GM12878 (cell line): ENCODE data around the gene S100A14. TPM values are rescaled to one million over a fixed set of nuclear protein-coding genes. Genes with fewer than 3 reads are reported as not detected.

ENCODE experiments used
- ATAC-seq: fragments of 200-7000 bp; cut with Tn5 transposase; 3 replicates; pipeline ENCODE4 v1.9.1; 2020; ENCODE audit warnings: mild to moderate bottlenecking, moderate library complexity
- BruUV-seq: library from RNA; stranded (reverse); fragments of 400-500 nt; replicated peaks from 2 replicates; lab custom pipeline; 2021; lab: Mats Ljungman, UMichigan
- CTCF ChIA-PET: fragments of 300-600 bp; sonication (Branson Sonifier 250); formaldehyde crosslinking; extraction: SDS; loops from one replicate; lab custom pipeline; 2021; ENCODE audit warnings: inconsistent platforms; lab: Yijun Ruan, JAX
- POLR2A ChIA-PET: fragments of 350-600 bp; formaldehyde crosslinking; extraction: SDS; loops from one replicate; lab custom pipeline; 2021; ENCODE audit warnings: inconsistent platforms; lab: Charles Lee
- RAD21 ChIA-PET: fragments of 300-600 bp; sonication (Branson Sonifier 250); formaldehyde crosslinking; loops from one replicate; lab custom pipeline; 2023; ENCODE audit warnings: antibody characterized with exemption; ENCODE audit not compliant: unreplicated experiment; lab: Charles Lee
- SMC1A ChIA-PET: fragments of 300-600 bp; sonication (Branson Sonifier 250); formaldehyde crosslinking; loops from one replicate; lab custom pipeline; 2023; ENCODE audit not compliant: unreplicated experiment, uncharacterized antibody; lab: Charles Lee
- DNase-seq: peaks from one replicate; pipeline ENCODE4 v3.0.0-alpha.2; 2011; ENCODE audit warnings: low read depth, low spot score
- FAIRE-seq: peaks from 3 replicates; lab custom pipeline; 2011; peaks lifted over from hg19 to GRCh38; lab: Jason Lieb, UNC
- H2AFZ ChIP-seq: 2 replicates; pipeline ENCODE4 v1.6.0; 2011; ENCODE audit warnings: low read depth, low read length, control low read depth; ENCODE audit not compliant: control insufficient read depth
- H3K27ac ChIP-seq: 2 replicates; pipeline ENCODE4 v1.5.1; 2011; ENCODE audit warnings: control low read depth; ENCODE audit not compliant: control insufficient read depth, insufficient read depth
- H3K27me3 ChIP-seq, 2 experiments: replicated peaks in 1 of 2; 2 replicates each; pipeline versions ENCODE4 v1.6.0 to v1.6.1; 2011; ENCODE audit warnings: low read length in 1 of 2; ENCODE audit not compliant: control insufficient read depth in 2 of 2, insufficient read depth in 2 of 2
- H3K36me3 ChIP-seq, 2 experiments: 2 replicates each; pipeline ENCODE4 v1.5.1; 2011; ENCODE audit warnings: low read length in 1 of 2; ENCODE audit not compliant: control insufficient read depth in 2 of 2, insufficient read depth in 2 of 2
- H3K4me1 ChIP-seq: 2 replicates; pipeline ENCODE4 v1.6.1; 2011; ENCODE audit warnings: mild to moderate bottlenecking, low read length, moderate library complexity, mixed read lengths; ENCODE audit not compliant: control insufficient read depth, insufficient read depth
- H3K4me2 ChIP-seq: 2 replicates; pipeline ENCODE4 v1.6.0; 2011; ENCODE audit warnings: control low read depth; ENCODE audit not compliant: control insufficient read depth, insufficient read depth
- H3K4me3 ChIP-seq: fragments of 200-600 bp; sonication (generic); 2 replicates; pipeline ENCODE4 v1.5.1; 2016
- H3K79me2 ChIP-seq: 2 replicates; pipeline ENCODE4 v1.6.0; 2011; ENCODE audit warnings: low read length; ENCODE audit not compliant: control insufficient read depth, insufficient read depth
- H3K9ac ChIP-seq: 2 replicates; pipeline ENCODE4 v1.8.0; 2011; ENCODE audit warnings: low read length, control low read depth, mixed read lengths; ENCODE audit not compliant: control insufficient read depth, insufficient read depth
- H3K9me3 ChIP-seq: replicated peaks from 3 replicates; pipeline ENCODE4 v1.5.1; 2011; ENCODE audit warnings: mild to moderate bottlenecking, low read length; ENCODE audit not compliant: control insufficient read depth, insufficient read depth
- H4K20me1 ChIP-seq: 2 replicates; pipeline ENCODE4 v1.6.0; 2011; ENCODE audit not compliant: control insufficient read depth, insufficient read depth
- CHD2 ChIP-seq: IDR thresholded peaks from 2 replicates; pipeline ENCODE4 v1.6.1; 2011; ENCODE audit warnings: low read depth, low read length, improper control_type of control experiment, borderline replicate concordance
- HDAC6 ChIP-seq: fragments of 200-600 bp; sonication (generic); IDR thresholded peaks from one replicate; pipeline ENCODE4 v1.8.0; 2017; ENCODE audit warnings: antibody characterized with exemption; ENCODE audit not compliant: unreplicated experiment
- MEF2B ChIP-seq: fragments of 450-650 bp; IDR thresholded peaks from 2 replicates; pipeline ENCODE4 v1.6.1; 2018; ENCODE audit warnings: mild to moderate bottlenecking, moderate library complexity; ENCODE audit not compliant: partially characterized antibody, poor library complexity, severe bottlenecking
- NFIC ChIP-seq: IDR thresholded peaks from 2 replicates; pipeline ENCODE4 v1.6.1; 2012; ENCODE audit warnings: low read depth, mild to moderate bottlenecking, inconsistent platforms, low read length, moderate library complexity
- RB1 ChIP-seq: fragments of 450-650 bp; formaldehyde crosslinking; IDR thresholded peaks from 2 replicates; pipeline ENCODE4 v1.6.1; 2017; ENCODE audit warnings: mild to moderate bottlenecking, borderline replicate concordance
- ZBTB40 ChIP-seq: fragments of 450-650 bp; IDR thresholded peaks from 2 replicates; pipeline ENCODE4 v1.6.1; 2016; ENCODE audit warnings: mild to moderate bottlenecking, moderate library complexity, borderline replicate concordance
- WGBS: methylation state at CpG from one replicate; pipeline ENCODE4 v1.1.6; 2016; ENCODE audit warnings: low lambda C conversion rate; ENCODE audit not compliant: insufficient replicate concordance, insufficient coverage; ENCODE audit errors: missing lambda C conversion rate; 5-methylcytosine and 5-hydroxymethylcytosine counted together
- in situ Hi-C: fragments of 300-500 bp; cut with MboI; formaldehyde crosslinking; loops from 9 replicates; pipeline ENCODE4 v1.14.3; 2018; ENCODE audit warnings: mixed read lengths
- intact Hi-C: fragments of 100-400 bp; cut with micrococcal nuclease; formaldehyde crosslinking; loops from one replicate; pipeline ENCODE4 v1.14.2; 2022; ENCODE audit not compliant: unreplicated experiment
- polyA plus RNA-seq, 11 experiments: library from polyadenylated mRNA; depleted of rRNA in 4 of 11; unstranded in 6 of 11; stranded (reverse) in 5 of 11; fragments of >200 nt; fragmentation: Nextera tagmentation in 4 of 11; fragmentation: Illumina TruSeq in 1 of 11; extraction: Ambion mirVana in 4 of 11; extraction: Trizol in 1 of 11; gene quantifications; 1 replicate in 1 of 11; 2 replicates in 10 of 11; pipeline versions ENCODE4 v1.2.1 to v1.2.3, GENCODE V29; 2011 to 2016; ENCODE audit warnings: inconsistent platforms in 2 of 11, missing spikeins in 2 of 11, low read depth in 1 of 11
- total RNA-seq, 4 experiments: library from RNA; depleted of rRNA in 3 of 4; stranded (reverse); fragments of >200 nt in 3 of 4; fragmentation: Illumina TruSeq in 1 of 4; extraction: Trizol in 1 of 4; gene quantifications; 2 replicates each; pipeline versions ENCODE4 v1.2.1 to v1.2.3, GENCODE V29; 2013 to 2021
- TF ChIP-seq, protein P1 (sequence below), 3 experiments: IDR thresholded peaks in 2 of 3; conservative IDR thresholded peaks in 1 of 3; 2 replicates each; pipeline ENCODE4 v1.5.1; 2011; ENCODE audit warnings: low read depth in 3 of 3, low read length in 3 of 3, mild to moderate bottlenecking in 3 of 3, control low read depth in 2 of 3, moderate library complexity in 2 of 3, inconsistent platforms in 1 of 3, mixed read lengths in 1 of 3; ENCODE audit not compliant: control insufficient read depth in 2 of 3, insufficient read depth in 1 of 3; ENCODE audit errors: extremely low read depth in 1 of 3
- TF ChIP-seq, protein P2 (sequence below): IDR thresholded peaks from 2 replicates; pipeline ENCODE4 v1.6.1; 2011; ENCODE audit warnings: low read depth, mild to moderate bottlenecking, low read length, moderate library complexity, borderline replicate concordance; ENCODE audit errors: extremely low read depth

S100A14 gene
- total and polyA plus RNA-seq, 10 of the 15 experiments (the other 5 are each of a cell fraction or from before 2014, with no cell fraction given): 0.20 to 0.77 (median 0.45) TPM; not detected in 4

GRCh38 chr1:153633754-153634665 is 17.9 kb upstream of the S100A14 start, which contains the start of gene CHTOP:
CHTOP (plus strand) TSS chr1:153634066; CDS start chr1:153636589, 2,523 bp downstream.
- Histone ChIP-seq H3K4me2 (peak within 1 kb of the TSS; percentile 90), H4K20me1 (no peaks in the 10 kb centered on the region), H3K79me2 (peaks cover 31% of the 10 kb centered on the region), H3K27me3 (no peaks in the 10 kb centered on the region), H3K9ac (peak within 1 kb of the TSS; percentile 97), H2AFZ (peak within 1 kb of the TSS; percentile 51), H3K4me3 (peak within 1 kb of the TSS; percentile 89), H3K27ac (peak within 1 kb of the TSS; percentile 98), H3K9me3 (no peaks in the 10 kb centered on the region), H3K4me1 (peaks cover 6% of the 10 kb centered on the region), H3K36me3 (peaks cover 1 to 23% of the 10 kb centered on the region in 2 experiments; a peak in 3 of 4 replicates)
- WGBS: 2% methylated on average over 61 of the region's 65 CpGs
- ChIA-PET POLR2A (interaction anchor here (0.5 to 2.4 kb wide), 25 partner anchors 10 to 329 kb away, joined by 3 to 35 read pairs (median 4); partner anchors contain the start of genes INTS3, S100A4, S100A6 and SLC39A1), RAD21 (interaction anchor here (0.6 to 3.1 kb wide), 20 partner anchors 9 to 371 kb away, joined by 3 to 13 read pairs (median 4); partner anchors contain the start of genes INTS3, JTB, RAB13 and S100A6), SMC1A (interaction anchor here (0.6 to 3.0 kb wide), 21 partner anchors 10 to 354 kb away, joined by 3 to 29 read pairs (median 4); partner anchors contain the start of gene SNAPIN), CTCF (interaction anchor here (0.6 to 3.0 kb wide), 17 partner anchors 10 to 400 kb away, joined by 3 to 25 read pairs (median 5); partner anchors contain the start of genes ILF2 and S100A6)
- DNase-seq (peak; percentile 95), FAIRE-seq (peak; percentile 99), ATAC-seq (peak; percentile 96)
- BruUV-seq: TSS peak; percentile 88
- in situ Hi-C loops: no loop called here
- intact Hi-C loops: loop anchor here (2.0 kb wide), 1 partner anchor 37 kb away; the partner anchor contains the start of gene ILF2
- TF ChIP-seq CHD2 (peak; percentile 54; the same call in 1 of the 2 replicates), HDAC6 (no peak), NFIC (no peak), MEF2B (peak; percentile 34), ZBTB40 (no peak), RB1 (peak; percentile 84; the same call in 1 of the 2 replicates)
- TF ChIP-seq, protein P1, sequence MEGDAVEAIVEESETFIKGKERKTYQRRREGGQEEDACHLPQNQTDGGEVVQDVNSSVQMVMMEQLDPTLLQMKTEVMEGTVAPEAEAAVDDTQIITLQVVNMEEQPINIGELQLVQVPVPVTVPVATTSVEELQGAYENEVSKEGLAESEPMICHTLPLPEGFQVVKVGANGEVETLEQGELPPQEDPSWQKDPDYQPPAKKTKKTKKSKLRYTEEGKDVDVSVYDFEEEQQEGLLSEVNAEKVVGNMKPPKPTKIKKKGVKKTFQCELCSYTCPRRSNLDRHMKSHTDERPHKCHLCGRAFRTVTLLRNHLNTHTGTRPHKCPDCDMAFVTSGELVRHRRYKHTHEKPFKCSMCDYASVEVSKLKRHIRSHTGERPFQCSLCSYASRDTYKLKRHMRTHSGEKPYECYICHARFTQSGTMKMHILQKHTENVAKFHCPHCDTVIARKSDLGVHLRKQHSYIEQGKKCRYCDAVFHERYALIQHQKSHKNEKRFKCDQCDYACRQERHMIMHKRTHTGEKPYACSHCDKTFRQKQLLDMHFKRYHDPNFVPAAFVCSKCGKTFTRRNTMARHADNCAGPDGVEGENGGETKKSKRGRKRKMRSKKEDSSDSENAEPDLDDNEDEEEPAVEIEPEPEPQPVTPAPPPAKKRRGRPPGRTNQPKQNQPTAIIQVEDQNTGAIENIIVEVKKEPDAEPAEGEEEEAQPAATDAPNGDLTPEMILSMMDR (IDR thresholded peaks at IDR 0.05 in 2 of 3, conservative IDR thresholded peaks at IDR 0.05 in 1 of 3; ENCODE audit: control insufficient read depth in 2 of 3, extremely low read depth in 1 of 3, insufficient read depth in 1 of 3, low read depth in 3 of 3, low read length in 3 of 3): no peak
- TF ChIP-seq, protein P2, sequence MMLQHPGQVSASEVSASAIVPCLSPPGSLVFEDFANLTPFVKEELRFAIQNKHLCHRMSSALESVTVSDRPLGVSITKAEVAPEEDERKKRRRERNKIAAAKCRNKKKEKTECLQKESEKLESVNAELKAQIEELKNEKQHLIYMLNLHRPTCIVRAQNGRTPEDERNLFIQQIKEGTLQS: no peak
